Islet precursor cell (in vitro differentiated cells): ENCODE data around the gene CWC22.
"Not testable (repeated sequence)": the region's sequence is repeated elsewhere in the genome, so short reads cannot be mapped to it uniquely, and the experiment has no call there.

Experiments
- DNase-seq: peaks from one replicate; pipeline ENCODE4 v3.0.0-alpha.2; 2018

Gene CWC22

GRCh38 chr2:180006781-180007579 is at the start of gene CWC22:
CWC22 (minus strand) TSS chr2:180007297; CDS start chr2:179993341, 13,956 bp downstream.
- DNase-seq: peak; percentile 88

- DNase-seq: no peak
Measured at GRCh38 chr2:180056367-180057118, 49.4 kb upstream of the CWC22 start.

GRCh38 chr2:180054576-180054975 is 47.5 kb upstream of the CWC22 start:
- DNase-seq: not testable (repeated sequence)

- DNase-seq: no peak
Measured at GRCh38 chr2:180050246-180050645, 43.1 kb upstream of the CWC22 start.

- no peak for DNase-seq
Measured at GRCh38 chr2:180048251-180048650, 41.2 kb upstream of the CWC22 start.

GRCh38 chr2:180046776-180047175 is 39.7 kb upstream of the CWC22 start:
- DNase-seq: no peak

GRCh38 chr2:180046202-180046601 is 39.1 kb upstream of the CWC22 start:
- no peak for DNase-seq

GRCh38 chr2:180040146-180040925 is 33.2 kb upstream of the CWC22 start:
- no peak for DNase-seq

- no peak for DNase-seq
Measured at GRCh38 chr2:180038997-180039396, 31.9 kb upstream of the CWC22 start.

GRCh38 chr2:180033993-180034894 is 27.1 kb upstream of the CWC22 start:
- DNase-seq: no peak

- no peak for DNase-seq
Measured at GRCh38 chr2:180029575-180029974, 22.5 kb upstream of the CWC22 start.

GRCh38 chr2:180021850-180022249 is 14.8 kb upstream of the CWC22 start:
- DNase-seq: no peak

GRCh38 chr2:180017784-180018183 is 10.7 kb upstream of the CWC22 start:
- no peak for DNase-seq

GRCh38 chr2:180016937-180017336 is 9.8 kb upstream of the CWC22 start:
- no peak for DNase-seq

GRCh38 chr2:180015951-180016709 is 9.0 kb upstream of the CWC22 start:
- no peak for DNase-seq

GRCh38 chr2:180012523-180012922 is 5.4 kb upstream of the CWC22 start:
- DNase-seq: no peak

- DNase-seq: no peak
Measured at GRCh38 chr2:180010701-180011100, 3.6 kb upstream of the CWC22 start.

GRCh38 chr2:180006231-180006630 is 866 bp downstream of the CWC22 start:
- no peak for DNase-seq

GRCh38 chr2:180005465-180005864 is 1.6 kb downstream of the CWC22 start:
- DNase-seq: not testable (repeated sequence)

GRCh38 chr2:180004731-180005130 is 2.4 kb downstream of the CWC22 start:
- no peak for DNase-seq

GRCh38 chr2:180003559-180003958 is 3.5 kb downstream of the CWC22 start:
- DNase-seq: no peak

GRCh38 chr2:180003073-180003472 is 4.0 kb downstream of the CWC22 start:
- no peak for DNase-seq
